HepG2 (cell line): Measurements from ENCODE around the gene IPPK.

Experiments
- BHLHE40 ChIP-seq: IDR thresholded peaks from 2 replicates; pipeline ENCODE4 v1.6.1; 2011; ENCODE audit warnings: low read length, improper control_type of control experiment
- EEA1 ChIP-seq: sonication (generic); formaldehyde crosslinking; IDR thresholded peaks from 2 replicates; pipeline ENCODE4 v1.5.1; 2020; ENCODE audit warnings: mild to moderate bottlenecking, missing genetic modification reagents, borderline replicate concordance
- EP300 ChIP-seq, 3 experiments: sonication (generic) in 1 of 3; formaldehyde crosslinking in 1 of 3; IDR thresholded peaks; 2 replicates each; pipeline versions ENCODE4 v1.5.1 to v1.6.1; 2011 to 2020; ENCODE audit warnings: low read depth in 2 of 3, low read length in 2 of 3, borderline replicate concordance in 1 of 3, improper control_type of control experiment in 1 of 3, mild to moderate bottlenecking in 1 of 3, missing genetic modification reagents in 1 of 3, moderate library complexity in 1 of 3
- EZH2 ChIP-seq: conservative IDR thresholded peaks from 2 replicates; pipeline ENCODE4 v1.6.1; 2012; ENCODE audit warnings: mild to moderate bottlenecking, low read depth, low read length, moderate library complexity
- MAZ ChIP-seq, 2 experiments: sonication (generic) in 1 of 2; formaldehyde crosslinking in 1 of 2; IDR thresholded peaks; 2 replicates each; pipeline versions ENCODE4 v1.5.0 to v1.6.1; 2012 to 2020; ENCODE audit warnings: low read depth in 2 of 2, mild to moderate bottlenecking in 2 of 2, borderline replicate concordance in 1 of 2, improper control_type of control experiment in 1 of 2, low read length in 1 of 2, missing genetic modification reagents in 1 of 2, moderate library complexity in 1 of 2
- MZF1 ChIP-seq: sonication (generic); formaldehyde crosslinking; IDR thresholded peaks from 2 replicates; pipeline ENCODE4 v1.8.1; 2023; ENCODE audit warnings: mild to moderate bottlenecking, missing genetic modification reagents, borderline replicate concordance
- NR2F2 ChIP-seq: IDR thresholded peaks from 2 replicates; pipeline ENCODE4 v1.6.1; 2012; ENCODE audit warnings: low read depth, inconsistent platforms, borderline replicate concordance
- TP53 ChIP-seq: sonication (generic); formaldehyde crosslinking; conservative IDR thresholded peaks from 2 replicates; pipeline ENCODE4 v1.4.0; 2020; ENCODE audit warnings: missing genetic modification reagents
- ZBTB40 ChIP-seq, 2 experiments: fragments of 450-650 bp in 1 of 2; sonication (generic) in 1 of 2; formaldehyde crosslinking in 1 of 2; IDR thresholded peaks; 2 replicates each; pipeline versions ENCODE4 v1.6.1 to v1.8.0; 2016 to 2022; ENCODE audit warnings: antibody characterized with exemption in 1 of 2, mild to moderate bottlenecking in 1 of 2, missing genetic modification reagents in 1 of 2
- ZNF549 ChIP-seq: sonication (generic); formaldehyde crosslinking; IDR thresholded peaks from 2 replicates; pipeline ENCODE4 v1.5.0; 2020; ENCODE audit warnings: missing genetic modification reagents
- ZNF558 ChIP-seq: sonication (generic); formaldehyde crosslinking; IDR thresholded peaks from 2 replicates; pipeline ENCODE4 v1.9.0; 2022; ENCODE audit warnings: mild to moderate bottlenecking, missing genetic modification reagents, borderline replicate concordance

- TF ChIP-seq ZBTB40 (IDR thresholded peaks at IDR 0.05) (no peak), ZBTB40 (CRISPR knock-in tag; IDR thresholded peaks at IDR 0.05) (no peak), NR2F2 (no peak), EP300 (IDR thresholded peaks at IDR 0.05; ENCODE audit: low read depth in 2 of 2, low read length in 2 of 2) (no peak), EP300 (CRISPR knock-in tag; IDR thresholded peaks at IDR 0.05; ENCODE audit: borderline replicate concordance) (no peak), ZNF549 (CRISPR knock-in tag) (no peak), TP53 (no peak), EEA1 (CRISPR knock-in tag) (no peak), EZH2 (no peak), MAZ (IDR thresholded peaks at IDR 0.05; ENCODE audit: borderline replicate concordance, low read depth, low read length) (no peak), MAZ (CRISPR knock-in tag; IDR thresholded peaks at IDR 0.05; ENCODE audit: low read depth) (no peak), ZNF558 (no peak), BHLHE40 (no peak), MZF1 (CRISPR knock-in tag) (no peak)
Measured at GRCh38 chr9:92617951-92618510, 51.9 kb downstream of the IPPK start.
